ENCODE measurements around the gene OSBPL8.

- TF ChIP-seq, protein P1, sequence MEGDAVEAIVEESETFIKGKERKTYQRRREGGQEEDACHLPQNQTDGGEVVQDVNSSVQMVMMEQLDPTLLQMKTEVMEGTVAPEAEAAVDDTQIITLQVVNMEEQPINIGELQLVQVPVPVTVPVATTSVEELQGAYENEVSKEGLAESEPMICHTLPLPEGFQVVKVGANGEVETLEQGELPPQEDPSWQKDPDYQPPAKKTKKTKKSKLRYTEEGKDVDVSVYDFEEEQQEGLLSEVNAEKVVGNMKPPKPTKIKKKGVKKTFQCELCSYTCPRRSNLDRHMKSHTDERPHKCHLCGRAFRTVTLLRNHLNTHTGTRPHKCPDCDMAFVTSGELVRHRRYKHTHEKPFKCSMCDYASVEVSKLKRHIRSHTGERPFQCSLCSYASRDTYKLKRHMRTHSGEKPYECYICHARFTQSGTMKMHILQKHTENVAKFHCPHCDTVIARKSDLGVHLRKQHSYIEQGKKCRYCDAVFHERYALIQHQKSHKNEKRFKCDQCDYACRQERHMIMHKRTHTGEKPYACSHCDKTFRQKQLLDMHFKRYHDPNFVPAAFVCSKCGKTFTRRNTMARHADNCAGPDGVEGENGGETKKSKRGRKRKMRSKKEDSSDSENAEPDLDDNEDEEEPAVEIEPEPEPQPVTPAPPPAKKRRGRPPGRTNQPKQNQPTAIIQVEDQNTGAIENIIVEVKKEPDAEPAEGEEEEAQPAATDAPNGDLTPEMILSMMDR (IDR thresholded peaks at IDR 0.05) = no peak
- TF ChIP-seq EP300 (IDR thresholded peaks at IDR 0.05) = no peak
- no peak for TF ChIP-seq POLR2A (IDR thresholded peaks at IDR 0.05)
- no peak for TF ChIP-seq POLR2AphosphoS5 (IDR thresholded peaks at IDR 0.05)
These were observed 241.6 kb downstream of the OSBPL8 start for GRCh38 chr12:76317976-76318375.
